Ovary (tissue), 1 donor: ENCODE measurements around the gene ITPR3.

Source experiments
- EP300 ChIP-seq: sonication (generic); formaldehyde crosslinking; IDR thresholded peaks from one replicate; pipeline ENCODE4 v1.6.1; 2017; ENCODE audit warnings: antibody characterized with exemption
- POLR2A ChIP-seq: fragments of 450-650 bp; IDR thresholded peaks from one replicate; pipeline ENCODE4 v1.6.1; 2017; ENCODE audit warnings: antibody characterized with exemption, mild to moderate bottlenecking, moderate library complexity

GRCh38 chr6:33595001-33595846 lies 25.9 kb upstream of the ITPR3 start:
- TF ChIP-seq EP300 (no peak), POLR2A (no peak)
